H1 (cell line): Measurements from ENCODE around the gene SLC12A7. TPM values are rescaled to one million over a fixed set of nuclear protein-coding genes. Genes with fewer than 3 reads are reported as not detected.

Source experiments
- CTCF ChIA-PET: fragments of 300-600 bp; sonication (Branson Sonifier 250); formaldehyde crosslinking; loops from one replicate; lab custom pipeline; 2021; ENCODE audit not compliant: partially characterized antibody; lab: Charles Lee
- POLR2A ChIA-PET: fragments of 300-600 bp; sonication (Branson Sonifier 250); formaldehyde crosslinking; loops from one replicate; lab custom pipeline; 2021; ENCODE audit warnings: inconsistent platforms; ENCODE audit not compliant: partially characterized antibody; lab: Charles Lee
- DNase-seq, 2 experiments: peaks; one replicate each; pipeline versions ENCODE4 v3.0.0 to v3.0.0-alpha.2; 2010 to 2022; ENCODE audit warnings: low spot score in 2 of 2, low read depth in 1 of 2, mixed read lengths in 1 of 2
- FAIRE-seq: peaks from 2 replicates; lab custom pipeline; 2011; peaks lifted over from hg19 to GRCh38; lab: Jason Lieb, UNC
- H2AFZ ChIP-seq: 2 replicates; pipeline ENCODE4 v1.8.1; 2012; ENCODE audit warnings: low read length, inconsistent platforms
- H2AK5ac ChIP-seq: 2 replicates; pipeline ENCODE4 v1.6.1; 2013; ENCODE audit warnings: low read depth, low read length
- H2BK120ac ChIP-seq: replicated peaks from 2 replicates; pipeline ENCODE3; 2013; ENCODE audit warnings: low read depth, low read length, inconsistent platforms
- H2BK12ac ChIP-seq: 2 replicates; pipeline ENCODE4 v1.6.1; 2013; ENCODE audit warnings: low read depth, low read length
- H2BK15ac ChIP-seq: 2 replicates; pipeline ENCODE4 v1.6.1; 2013; ENCODE audit warnings: low read length
- H2BK20ac ChIP-seq: 2 replicates; pipeline ENCODE4 v1.6.1; 2013; ENCODE audit warnings: low read length
- H2BK5ac ChIP-seq: 2 replicates; pipeline ENCODE4 v1.6.1; 2013; ENCODE audit warnings: low read depth, low read length
- H3K14ac ChIP-seq: 2 replicates; pipeline ENCODE4 v1.6.1; 2013; ENCODE audit warnings: inconsistent platforms; ENCODE audit not compliant: insufficient read length
- H3K18ac ChIP-seq: 2 replicates; pipeline ENCODE4 v1.6.1; 2013; ENCODE audit warnings: low read length; ENCODE audit errors: extremely low read depth
- H3K23ac ChIP-seq: 2 replicates; pipeline ENCODE4 v1.6.1; 2013; ENCODE audit warnings: inconsistent platforms; ENCODE audit not compliant: insufficient read length
- H3K23me2 ChIP-seq: 2 replicates; pipeline ENCODE4 v1.6.1; 2013; ENCODE audit warnings: low read depth, low read length
- H3K27ac ChIP-seq: 2 replicates; pipeline ENCODE4 v1.6.1; 2011; ENCODE audit warnings: low read depth, low read length, inconsistent platforms
- H3K27me3 ChIP-seq, 4 experiments: replicated peaks in 1 of 4; 1 replicate in 1 of 4; 2 replicates in 3 of 4; pipeline versions ENCODE4 v1.6.1 to v1.8.1; 2011 to 2013; ENCODE audit warnings: low read length in 3 of 4, mild to moderate bottlenecking in 3 of 4, inconsistent platforms in 2 of 4, mixed read lengths in 2 of 4, moderate library complexity in 1 of 4; ENCODE audit not compliant: control insufficient read depth in 3 of 4, insufficient read depth in 3 of 4; ENCODE audit errors: extremely low read depth in 1 of 4
- H3K36me3 ChIP-seq, 4 experiments: 2 replicates each; pipeline versions ENCODE4 v1.6.1 to v1.8.1; 2011 to 2013; ENCODE audit warnings: mild to moderate bottlenecking in 4 of 4, low read length in 3 of 4, moderate library complexity in 2 of 4, control low read depth in 1 of 4, inconsistent platforms in 1 of 4; ENCODE audit not compliant: insufficient read depth in 4 of 4, control insufficient read depth in 2 of 4
- H3K4ac ChIP-seq: replicated peaks from 2 replicates; pipeline ENCODE3; 2013; ENCODE audit warnings: low read length, low read depth, mixed read lengths, inconsistent platforms; ENCODE audit not compliant: insufficient read length
- H3K4me1 ChIP-seq, 4 experiments: replicated peaks in 1 of 4; 1 replicate in 1 of 4; 2 replicates in 3 of 4; pipeline versions ENCODE4 v1.6.1 to v1.8.1; 2011 to 2013; ENCODE audit warnings: low read length in 3 of 4, inconsistent platforms in 2 of 4, mixed read lengths in 1 of 4; ENCODE audit not compliant: insufficient read depth in 4 of 4, control insufficient read depth in 3 of 4
- H3K4me2 ChIP-seq, 2 experiments: 2 replicates each; pipeline versions ENCODE4 v1.6.1 to v1.8.1; 2011 to 2013; ENCODE audit warnings: low read depth in 2 of 2, low read length in 2 of 2, control low read depth in 1 of 2, inconsistent platforms in 1 of 2, mild to moderate bottlenecking in 1 of 2; ENCODE audit not compliant: insufficient read depth in 1 of 2
- H3K4me3 ChIP-seq, 4 experiments: fragments of 200-600, 300-600 bp in 1 of 4; sonication (generic), shearing (Covaris generic), sonication (Bioruptor Twin) in 1 of 4; 2 replicates each; pipeline versions ENCODE4 v1.5.1 to v1.8.1; 2011 to 2016; ENCODE audit warnings: low read length in 4 of 4, low read depth in 3 of 4, control low read depth in 2 of 4, inconsistent platforms in 2 of 4, mild to moderate bottlenecking in 2 of 4, mixed read lengths in 1 of 4, moderate library complexity in 1 of 4; ENCODE audit not compliant: insufficient read depth in 2 of 4; ENCODE audit errors: extremely low read depth in 1 of 4
- H3K56ac ChIP-seq: replicated peaks from 2 replicates; pipeline ENCODE3; 2013; ENCODE audit warnings: low read depth, mild to moderate bottlenecking, mixed read lengths, low read length, inconsistent platforms; ENCODE audit not compliant: insufficient read length
- H3K79me1 ChIP-seq: 2 replicates; pipeline ENCODE4 v1.6.1; 2013; ENCODE audit warnings: low read depth, low read length, control low read depth
- H3K79me2 ChIP-seq, 2 experiments: 2 replicates each; pipeline versions ENCODE4 v1.6.1 to v1.8.1; 2012 to 2013; ENCODE audit warnings: low read length in 2 of 2, mild to moderate bottlenecking in 2 of 2, inconsistent platforms in 1 of 2; ENCODE audit not compliant: insufficient read depth in 2 of 2, control insufficient read depth in 1 of 2
- H3K9ac ChIP-seq, 4 experiments: replicated peaks in 1 of 4; 1 replicate in 1 of 4; 2 replicates in 3 of 4; pipeline versions ENCODE4 v1.6.1 to v1.8.1; 2011 to 2013; ENCODE audit warnings: low read depth in 3 of 4, low read length in 3 of 4, control low read depth in 2 of 4, mild to moderate bottlenecking in 2 of 4, moderate library complexity in 2 of 4, inconsistent platforms in 1 of 4; ENCODE audit errors: extremely low read depth in 1 of 4
- H3K9me3 ChIP-seq, 2 experiments: 2 replicates each; pipeline versions ENCODE4 v1.6.1 to v1.8.1; 2012 to 2013; ENCODE audit warnings: mild to moderate bottlenecking in 2 of 2, moderate library complexity in 2 of 2, control low read depth in 1 of 2, inconsistent platforms in 1 of 2, low read depth in 1 of 2, low read length in 1 of 2, mixed read lengths in 1 of 2; ENCODE audit not compliant: insufficient read depth in 2 of 2
- H4K20me1 ChIP-seq, 2 experiments: replicated peaks in 1 of 2; 2 replicates each; pipeline versions ENCODE3 to v1.8.1; 2011 to 2013; ENCODE audit warnings: inconsistent platforms in 2 of 2, low read length in 2 of 2, mild to moderate bottlenecking in 1 of 2; ENCODE audit not compliant: insufficient read depth in 2 of 2, control insufficient read depth in 1 of 2
- H4K5ac ChIP-seq: 2 replicates; pipeline ENCODE4 v1.6.1; 2013; ENCODE audit warnings: low read length, low read depth, mixed read lengths, inconsistent platforms; ENCODE audit not compliant: insufficient read length
- H4K8ac ChIP-seq: 2 replicates; pipeline ENCODE4 v1.8.0; 2013; ENCODE audit warnings: mild to moderate bottlenecking, moderate library complexity, low read length, inconsistent platforms; ENCODE audit not compliant: insufficient read depth; ENCODE audit errors: extremely low read depth
- H4K91ac ChIP-seq: replicated peaks from 2 replicates; pipeline ENCODE3; 2013; ENCODE audit warnings: low read length, mixed read lengths, inconsistent platforms; ENCODE audit not compliant: insufficient read length
- JUN ChIP-seq: IDR thresholded peaks from 2 replicates; pipeline ENCODE4 v1.6.1; 2011; ENCODE audit warnings: low read depth, mild to moderate bottlenecking, improper control_type of control experiment, low read length
- NRF1 ChIP-seq: IDR thresholded peaks from 2 replicates; pipeline ENCODE4 v1.6.1; 2011; ENCODE audit warnings: mild to moderate bottlenecking, low read depth, low read length, improper control_type of control experiment
- WGBS, 2 experiments: shearing (Covaris generic) in 1 of 2; methylation state at CpG; one replicate each; pipeline versions ENCODE4 v1.1.6 to v1.1.7; 2013 to 2015; ENCODE audit warnings: low lambda C conversion rate in 2 of 2, mixed read lengths in 2 of 2, inconsistent platforms in 1 of 2, low coverage in 1 of 2, missing lambda C conversion rate in 1 of 2; ENCODE audit not compliant: insufficient replicate concordance in 2 of 2, insufficient coverage in 1 of 2, insufficient read length in 1 of 2; ENCODE audit errors: extremely low coverage in 1 of 2, missing lambda C conversion rate in 1 of 2; 5-methylcytosine and 5-hydroxymethylcytosine counted together
- polyA plus RNA-seq, 7 experiments: library from polyadenylated mRNA; depleted of rRNA in 3 of 7; stranded (reverse) in 5 of 7; unstranded in 2 of 7; fragments of >200 nt in 5 of 7; fragments of 200-250 nt in 2 of 7; gene quantifications; 1 replicate in 5 of 7; 2 replicates in 1 of 7; 4 replicates in 1 of 7; pipeline versions ENCODE4 v1.2.1 to v1.2.3, GENCODE V29; 2011 to 2013; ENCODE audit warnings: missing spikeins in 2 of 7, mixed read lengths in 2 of 7
- total RNA-seq: library from RNA; stranded (reverse); fragmentation: NEBNext Ultra II Directional; extraction: Animal tissue kit (Norgen Biotek cat#: 25700); gene quantifications from 2 replicates; pipeline ENCODE4 v1.2.1, GENCODE V29; 2021

Gene SLC12A7
- total and polyA plus RNA-seq, 2 of the 8 experiments (the other 6 are each of a cell fraction or from before 2014, with no cell fraction given), result 23.5 to 39.7 TPM

DNA sequence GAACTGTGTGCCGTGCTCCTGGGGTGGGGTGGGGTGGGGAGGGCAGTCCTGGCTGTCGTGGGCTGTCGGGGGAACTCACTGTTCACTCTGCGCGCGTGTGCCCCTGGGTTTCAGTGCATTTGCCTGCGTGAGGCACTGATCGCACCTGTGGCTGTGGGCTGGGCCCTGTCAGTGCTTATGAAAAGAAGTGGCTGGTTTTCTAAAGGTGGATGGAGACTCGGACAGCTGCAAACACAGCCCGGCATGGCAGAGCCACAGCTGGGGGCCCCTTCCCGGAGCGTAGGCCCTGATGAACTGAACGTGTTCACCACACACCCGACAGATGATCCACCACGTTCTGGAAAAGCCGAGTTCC is 60.5 kb downstream of the SLC12A7 start:
- ChIA-PET CTCF (interaction anchor here (0.6 to 1.0 kb wide), 3 partner anchors 82 to 532 kb away, joined by 3 read pairs; no protein-coding TSS in a partner anchor), POLR2A (interaction anchor here (0.6 kb wide), 1 partner anchor 482 kb away, joined by 4 read pairs; no protein-coding TSS in a partner anchor)
- Histone ChIP-seq H3K56ac (no peak overlapping the region), H2BK12ac (no peak overlapping the region), H3K27me3 (no peaks in the 10 kb centered on the region), H2BK15ac (no peak overlapping the region), H3K23ac (no peak overlapping the region), H3K79me1 (no peaks in the 10 kb centered on the region; the same call in 1 of the 2 replicates), H2AK5ac (no peak overlapping the region), H3K4me1 (no peaks in the 10 kb centered on the region; a peak in 1 of 7 replicates), H3K23me2 (peaks cover 23% of the 10 kb centered on the region; the same call in 1 of the 2 replicates), H3K9ac (no peak overlapping the region), H3K36me3 (peaks cover 6 to 22% (median 14%) of the 10 kb centered on the region in 4 experiments), H3K18ac (no peak overlapping the region), H3K4ac (no peak overlapping the region), H2AFZ (no peak overlapping the region)
- no peak for TF ChIP-seq NRF1
- no peak for TF ChIP-seq JUN
- TF ChIP-seq, all 59 proteins: peak for 0
- H3K9me3 ChIP-seq, result peaks cover 0 to 7% of the 10 kb centered on the region in 2 experiments; a peak in 2 of 4 replicates
- H3K4me3 ChIP-seq, result no peak overlapping the region
- no peak for DNase-seq
- FAIRE-seq, result no peak
- H2BK20ac ChIP-seq, result no peak overlapping the region
- no peak overlapping the region for H4K8ac ChIP-seq
- no peak overlapping the region for H3K14ac ChIP-seq
- no peak overlapping the region for H2BK120ac ChIP-seq
- H4K91ac ChIP-seq, result no peak overlapping the region
- no peak overlapping the region for H3K4me2 ChIP-seq
- no peak overlapping the region for H4K5ac ChIP-seq
- no peak overlapping the region for H3K27ac ChIP-seq
- H4K20me1 ChIP-seq, result peaks cover 8 to 20% of the 10 kb centered on the region in 2 experiments
- whole genome bisulfite sequencing, 2 experiments, result 92% methylated on average over 9 of the region's 16 CpGs; no CpG with 5 or more reads in 1 of the 2 experiments
- no peak overlapping the region for H2BK5ac ChIP-seq
- no peaks in the 10 kb centered on the region for H3K79me2 ChIP-seq
